Activated gamma-delta T cell treated with Interleukin-2 at 50 U/mL for 16 hours (primary cell): ENCODE results near the gene GEMIN2.
"Not testable (repeated sequence)": the region's sequence is repeated elsewhere in the genome, so short reads cannot be mapped to it uniquely, and the experiment has no call there.

ENCODE experiments used
- DNase-seq: peaks from one replicate; pipeline ENCODE4 v3.0.0-alpha.2; 2020

Gene GEMIN2

DNA sequence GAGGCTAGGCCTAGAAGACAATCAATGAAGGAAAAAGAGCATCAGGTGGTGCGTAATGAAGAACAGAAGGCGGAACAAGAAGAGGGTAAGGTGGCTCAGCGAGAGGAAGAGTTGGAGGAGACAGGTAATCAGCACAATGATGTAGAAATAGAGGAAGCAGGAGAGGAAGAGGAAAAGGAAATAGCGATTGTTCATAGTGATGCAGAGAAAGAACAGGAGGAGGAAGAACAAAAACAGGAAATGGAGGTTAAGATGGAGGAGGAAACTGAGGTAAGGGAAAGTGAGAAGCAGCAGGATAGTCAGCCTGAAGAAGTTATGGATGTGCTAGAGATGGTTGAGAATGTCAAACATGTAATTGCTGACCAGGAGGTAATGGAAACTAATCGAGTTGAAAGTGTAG is 66.4 kb downstream of the GEMIN2 start:
- no peak for DNase-seq

DNA sequence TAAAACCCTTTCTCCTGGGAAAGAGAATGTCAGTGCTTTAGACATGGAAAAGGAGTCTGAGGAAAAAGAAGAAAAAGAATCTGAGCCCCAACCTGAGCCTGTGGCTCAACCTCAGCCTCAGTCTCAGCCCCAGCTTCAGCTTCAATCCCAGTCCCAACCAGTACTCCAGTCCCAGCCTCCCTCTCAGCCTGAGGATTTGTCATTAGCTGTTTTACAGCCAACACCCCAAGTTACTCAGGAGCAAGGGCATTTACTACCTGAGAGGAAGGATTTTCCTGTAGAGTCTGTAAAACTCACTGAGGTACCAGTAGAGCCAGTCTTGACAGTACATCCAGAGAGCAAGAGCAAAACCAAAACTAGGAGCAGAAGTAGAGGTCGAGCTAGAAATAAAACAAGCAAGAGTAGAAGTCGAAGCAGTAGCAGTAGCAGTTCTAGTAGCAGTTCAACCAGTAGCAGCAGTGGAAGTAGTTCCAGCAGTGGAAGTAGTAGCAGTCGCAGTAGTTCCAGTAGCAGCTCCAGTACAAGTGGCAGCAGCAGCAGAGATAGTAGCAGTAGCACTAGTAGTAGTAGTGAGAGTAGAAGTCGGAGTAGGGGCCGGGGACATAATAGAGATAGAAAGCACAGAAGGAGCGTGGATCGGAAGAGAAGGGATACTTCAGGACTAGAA is 67.0 kb downstream of the GEMIN2 start:
- DNase-seq, result no peak

DNA sequence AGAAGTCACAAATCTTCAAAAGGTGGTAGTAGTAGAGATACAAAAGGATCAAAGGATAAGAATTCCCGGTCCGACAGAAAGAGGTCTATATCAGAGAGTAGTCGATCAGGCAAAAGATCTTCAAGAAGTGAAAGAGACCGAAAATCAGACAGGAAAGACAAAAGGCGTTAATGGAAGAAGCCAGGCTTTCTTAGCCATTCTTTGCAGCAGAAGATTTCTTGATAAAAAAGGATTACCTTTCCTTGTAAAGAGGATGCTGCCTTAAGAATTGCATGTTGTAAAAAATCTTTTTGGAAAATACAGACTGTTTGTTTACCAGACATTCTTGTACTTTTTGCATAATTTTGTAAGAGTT is 67.5 kb downstream of the GEMIN2 start:
- no peak for DNase-seq

- DNase-seq, result no peak
These were observed 68.9 kb downstream of the GEMIN2 start for GRCh38 chr14:39182770-39183684.

GRCh38 chr14:39183685-39184003 is 69.5 kb downstream of the GEMIN2 start:
- DNase-seq, result not testable (repeated sequence)

- no peak for DNase-seq
These were observed 70.6 kb downstream of the GEMIN2 start for GRCh38 chr14:39184628-39185255.

GRCh38 chr14:39185256-39186049 is 71.3 kb downstream of the GEMIN2 start:
- DNase-seq, result no peak
